ENCODE measurements around the gene NBAS. TPM values are rescaled to one million over a fixed set of nuclear protein-coding genes. Genes with fewer than 3 reads are reported as not detected.

The NBAS gene
- total and polyA plus RNA-seq, 9 of the 15 experiments (the other 6 are each of a cell fraction or from before 2014, with no cell fraction given), result 15.3 to 94.4 (median 69.9) TPM

DNA sequence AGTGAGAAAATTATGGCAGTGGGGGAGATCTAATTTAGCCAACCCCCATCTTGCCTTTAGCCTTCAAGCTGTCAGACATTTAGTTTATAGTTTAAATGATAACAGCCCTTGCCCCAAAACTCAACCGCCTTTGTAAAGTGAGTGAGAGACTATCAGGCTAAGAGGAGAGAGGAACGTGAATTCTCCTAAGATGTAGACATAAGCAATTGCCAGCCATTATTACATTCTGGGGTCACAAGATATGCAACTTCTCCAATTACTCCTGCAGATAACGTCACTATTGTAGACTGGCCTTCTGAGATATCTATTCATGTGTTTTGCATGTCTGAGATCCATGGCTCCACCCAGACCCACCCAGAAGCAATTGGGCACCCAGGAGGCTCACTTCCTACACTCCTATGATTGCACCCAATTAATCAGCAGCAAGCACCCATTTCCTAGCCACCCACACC is 307.3 kb downstream of the NBAS start (continued):
- TF ChIP-seq, protein P1, sequence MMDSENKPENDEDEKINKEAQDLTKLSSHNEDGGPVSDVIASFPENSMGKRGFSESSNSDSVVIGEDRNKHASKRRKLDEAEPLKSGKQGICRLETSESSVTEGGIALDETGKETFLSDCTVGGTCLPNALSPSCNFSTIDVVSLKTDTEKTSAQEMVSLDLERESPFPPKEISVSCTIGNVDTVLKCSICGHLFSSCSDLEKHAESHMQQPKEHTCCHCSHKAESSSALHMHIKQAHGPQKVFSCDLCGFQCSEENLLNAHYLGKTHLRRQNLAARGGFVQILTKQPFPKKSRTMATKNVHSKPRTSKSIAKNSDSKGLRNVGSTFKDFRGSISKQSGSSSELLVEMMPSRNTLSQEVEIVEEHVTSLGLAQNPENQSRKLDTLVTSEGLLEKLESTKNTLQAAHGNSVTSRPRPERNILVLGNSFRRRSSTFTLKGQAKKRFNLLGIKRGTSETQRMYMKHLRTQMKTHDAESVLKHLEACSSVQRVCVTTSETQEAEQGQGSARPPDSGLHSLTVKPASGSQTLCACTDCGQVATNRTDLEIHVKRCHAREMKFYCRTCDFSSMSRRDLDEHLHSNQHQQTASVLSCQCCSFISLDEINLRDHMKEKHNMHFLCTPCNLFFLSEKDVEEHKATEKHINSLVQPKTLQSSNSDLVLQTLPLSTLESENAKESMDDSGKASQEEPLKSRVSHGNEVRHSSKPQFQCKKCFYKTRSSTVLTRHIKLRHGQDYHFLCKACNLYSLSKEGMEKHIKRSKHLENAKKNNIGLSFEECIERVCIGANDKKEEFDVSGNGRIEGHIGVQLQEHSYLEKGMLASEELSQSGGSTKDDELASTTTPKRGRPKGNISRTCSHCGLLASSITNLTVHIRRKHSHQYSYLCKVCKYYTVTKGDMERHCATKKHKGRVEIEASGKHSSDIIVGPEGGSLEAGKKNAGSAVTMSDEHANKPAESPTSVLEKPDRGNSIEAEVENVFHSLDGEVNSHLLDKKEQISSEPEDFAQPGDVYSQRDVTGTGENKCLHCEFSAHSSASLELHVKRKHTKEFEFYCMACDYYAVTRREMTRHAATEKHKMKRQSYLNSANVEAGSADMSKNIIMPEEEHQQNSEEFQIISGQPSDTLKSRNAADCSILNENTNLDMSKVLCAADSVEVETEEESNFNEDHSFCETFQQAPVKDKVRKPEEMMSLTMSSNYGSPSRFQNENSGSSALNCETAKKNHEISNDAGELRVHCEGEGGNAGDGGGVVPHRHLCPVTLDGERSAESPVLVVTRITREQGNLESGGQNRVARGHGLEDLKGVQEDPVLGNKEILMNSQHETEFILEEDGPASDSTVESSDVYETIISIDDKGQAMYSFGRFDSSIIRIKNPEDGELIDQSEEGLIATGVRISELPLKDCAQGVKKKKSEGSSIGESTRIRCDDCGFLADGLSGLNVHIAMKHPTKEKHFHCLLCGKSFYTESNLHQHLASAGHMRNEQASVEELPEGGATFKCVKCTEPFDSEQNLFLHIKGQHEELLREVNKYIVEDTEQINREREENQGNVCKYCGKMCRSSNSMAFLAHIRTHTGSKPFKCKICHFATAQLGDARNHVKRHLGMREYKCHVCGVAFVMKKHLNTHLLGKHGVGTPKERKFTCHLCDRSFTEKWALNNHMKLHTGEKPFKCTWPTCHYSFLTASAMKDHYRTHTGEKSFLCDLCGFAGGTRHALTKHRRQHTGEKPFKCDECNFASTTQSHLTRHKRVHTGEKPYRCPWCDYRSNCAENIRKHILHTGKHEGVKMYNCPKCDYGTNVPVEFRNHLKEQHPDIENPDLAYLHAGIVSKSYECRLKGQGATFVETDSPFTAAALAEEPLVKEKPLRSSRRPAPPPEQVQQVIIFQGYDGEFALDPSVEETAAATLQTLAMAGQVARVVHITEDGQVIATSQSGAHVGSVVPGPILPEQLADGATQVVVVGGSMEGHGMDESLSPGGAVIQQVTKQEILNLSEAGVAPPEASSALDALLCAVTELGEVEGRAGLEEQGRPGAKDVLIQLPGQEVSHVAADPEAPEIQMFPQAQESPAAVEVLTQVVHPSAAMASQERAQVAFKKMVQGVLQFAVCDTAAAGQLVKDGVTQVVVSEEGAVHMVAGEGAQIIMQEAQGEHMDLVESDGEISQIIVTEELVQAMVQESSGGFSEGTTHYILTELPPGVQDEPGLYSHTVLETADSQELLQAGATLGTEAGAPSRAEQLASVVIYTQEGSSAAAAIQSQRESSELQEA (IDR thresholded peaks at IDR 0.05; ENCODE audit: low read depth), result no peak
- TF ChIP-seq NR3C1 (CRISPR knock-in tag; IDR thresholded peaks at IDR 0.05) (no peak), HDAC2 (IDR thresholded peaks at IDR 0.05) (no peak), CBX8 (IDR thresholded peaks at IDR 0.05; ENCODE audit: borderline replicate concordance, extremely low read depth, low read depth, low read length, poor library complexity, severe bottlenecking) (no peak), ZNF253 (CRISPR knock-in tag; conservative IDR thresholded peaks at IDR 0.05) (no peak), ZNF778 (CRISPR knock-in tag; IDR thresholded peaks at IDR 0.05) (no peak), TAL1 (IDR thresholded peaks at IDR 0.05) (peak; percentile 89), ZNF175 (CRISPR knock-in tag; IDR thresholded peaks at IDR 0.05; ENCODE audit: low read depth) (no peak), NFATC3 (IDR thresholded peaks at IDR 0.05) (no peak)
- TF ChIP-seq, protein P2, sequence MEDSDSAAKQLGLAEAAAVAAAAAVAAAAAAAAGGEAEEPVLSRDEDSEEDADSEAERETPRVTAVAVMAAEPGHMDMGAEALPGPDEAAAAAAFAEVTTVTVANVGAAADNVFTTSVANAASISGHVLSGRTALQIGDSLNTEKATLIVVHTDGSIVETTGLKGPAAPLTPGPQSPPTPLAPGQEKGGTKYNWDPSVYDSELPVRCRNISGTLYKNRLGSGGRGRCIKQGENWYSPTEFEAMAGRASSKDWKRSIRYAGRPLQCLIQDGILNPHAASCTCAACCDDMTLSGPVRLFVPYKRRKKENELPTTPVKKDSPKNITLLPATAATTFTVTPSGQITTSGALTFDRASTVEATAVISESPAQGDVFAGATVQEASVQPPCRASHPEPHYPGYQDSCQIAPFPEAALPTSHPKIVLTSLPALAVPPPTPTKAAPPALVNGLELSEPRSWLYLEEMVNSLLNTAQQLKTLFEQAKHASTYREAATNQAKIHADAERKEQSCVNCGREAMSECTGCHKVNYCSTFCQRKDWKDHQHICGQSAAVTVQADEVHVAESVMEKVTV (CRISPR knock-in tag; IDR thresholded peaks at IDR 0.05), result no peak
- TF ChIP-seq, protein P3, sequence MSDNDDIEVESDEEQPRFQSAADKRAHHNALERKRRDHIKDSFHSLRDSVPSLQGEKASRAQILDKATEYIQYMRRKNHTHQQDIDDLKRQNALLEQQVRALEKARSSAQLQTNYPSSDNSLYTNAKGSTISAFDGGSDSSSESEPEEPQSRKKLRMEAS (CRISPR knock-in tag; IDR thresholded peaks at IDR 0.05), result no peak

Data from K562 (cell line).